Kidney epithelial cell (primary cell): ENCODE measurements around the gene S100PBP. TPM values are rescaled to one million over a fixed set of nuclear protein-coding genes. Genes with fewer than 3 reads are reported as not detected.
"Not testable (repeated sequence)": the region's sequence is repeated elsewhere in the genome, so short reads cannot be mapped to it uniquely, and the experiment has no call there.

Experiments used
- DNase-seq: peaks from one replicate; pipeline ENCODE4 v3.0.0-alpha.2; 2010; ENCODE audit warnings: low read depth
- H3K27me3 ChIP-seq: 2 replicates; pipeline ENCODE4 v1.6.0; 2011; ENCODE audit warnings: low read length; ENCODE audit not compliant: control insufficient read depth, insufficient read depth
- H3K36me3 ChIP-seq: 2 replicates; pipeline ENCODE4 v1.5.1; 2011; ENCODE audit warnings: low read length; ENCODE audit not compliant: control insufficient read depth, insufficient read depth
- H3K4me3 ChIP-seq: 2 replicates; pipeline ENCODE4 v1.5.1; 2011; ENCODE audit warnings: low read depth, mild to moderate bottlenecking, control low read depth, low read length
- CTCF ChIP-seq: IDR thresholded peaks from 2 replicates; pipeline ENCODE4 v1.5.1; 2011; ENCODE audit warnings: mild to moderate bottlenecking, moderate library complexity, low read length, control low read depth, inconsistent platforms; ENCODE audit not compliant: insufficient read depth, poor library complexity, severe bottlenecking
- total RNA-seq: library from RNA; depleted of rRNA; stranded (reverse); fragments of >200 nt; gene quantifications from 2 replicates; pipeline ENCODE4 v1.2.3, GENCODE V29; 2015

The S100PBP gene
- total RNA-seq, 1 donor from 2014 or later: 11.2 TPM

- TF ChIP-seq CTCF: no peak
- H3K36me3 ChIP-seq: peaks cover 2% of the 10 kb centered on the region
- DNase-seq: no peak
- no peak overlapping the region for H3K4me3 ChIP-seq
- no peaks in the 10 kb centered on the region for H3K27me3 ChIP-seq
Measured at GRCh38 chr1:32797456-32797855, 20.0 kb upstream of the S100PBP start.

- H3K4me3 ChIP-seq: no peak overlapping the region
- H3K36me3 ChIP-seq: peaks cover under 1% of the 10 kb centered on the region
- DNase-seq: no peak
- TF ChIP-seq CTCF: no peak
- no peaks in the 10 kb centered on the region for H3K27me3 ChIP-seq
Measured at GRCh38 chr1:32798191-32798590, 19.3 kb upstream of the S100PBP start.

GRCh38 chr1:32798679-32799416, 18.6 kb upstream of the S100PBP start:
- no peak overlapping the region for H3K4me3 ChIP-seq
- H3K36me3 ChIP-seq: no peaks in the 10 kb centered on the region
- no peak for DNase-seq

GRCh38 chr1:32801096-32801715, 16.2 kb upstream of the S100PBP start:
- Histone ChIP-seq H3K4me3 (no peak overlapping the region), H3K36me3 (no peaks in the 10 kb centered on the region), H3K27me3 (no peaks in the 10 kb centered on the region)
- DNase-seq: no peak
- TF ChIP-seq CTCF: no peak

More at GRCh38 chr1:32798679-32799416, 18.6 kb upstream of the S100PBP start:
- no peak for TF ChIP-seq CTCF
- no peaks in the 10 kb centered on the region for H3K27me3 ChIP-seq

- not testable (repeated sequence) for H3K4me3 ChIP-seq, DNase-seq, H3K36me3 ChIP-seq
Measured at GRCh38 chr1:32804460-32804859, 13.0 kb upstream of the S100PBP start.

GRCh38 chr1:32806290-32806689, 11.2 kb upstream of the S100PBP start:
- no peak for DNase-seq
- Histone ChIP-seq H3K36me3 (peaks cover 3% of the 10 kb centered on the region), H3K4me3 (no peak overlapping the region), H3K27me3 (no peaks in the 10 kb centered on the region)
- TF ChIP-seq CTCF: no peak

More at GRCh38 chr1:32804460-32804859, 13.0 kb upstream of the S100PBP start:
- not testable (repeated sequence) for H3K27me3 ChIP-seq
